K562 (cell line): Measurements from ENCODE around the gene OR2V2. TPM values are rescaled to one million over a fixed set of nuclear protein-coding genes. Genes with fewer than 3 reads are reported as not detected.

Source experiments
- CC2D1A ChIP-seq: fragments of 450-650 bp; IDR thresholded peaks from 2 replicates; pipeline ENCODE4 v1.6.1; 2017; ENCODE audit warnings: mild to moderate bottlenecking
- HMG20B ChIP-seq: fragments of 250-450 bp; sonication (Bioruptor Pico); IDR thresholded peaks from 2 replicates; pipeline ENCODE4 v1.5.0; 2021; ENCODE audit warnings: mild to moderate bottlenecking
- NFIC ChIP-seq: fragments of 450-650 bp; IDR thresholded peaks from 2 replicates; pipeline ENCODE4 v1.6.1; 2017; ENCODE audit warnings: mild to moderate bottlenecking, inconsistent platforms
- NFXL1 ChIP-seq: fragments of 450-650 bp; formaldehyde crosslinking; IDR thresholded peaks from 2 replicates; pipeline ENCODE4 v1.4.0; 2021; ENCODE audit warnings: mild to moderate bottlenecking
- NR3C1 ChIP-seq: sonication (generic); formaldehyde crosslinking; IDR thresholded peaks from 2 replicates; pipeline ENCODE4 v1.8.1; 2022; ENCODE audit warnings: missing genetic modification reagents
- POLR2AphosphoS5 ChIP-seq: IDR thresholded peaks from 2 replicates; pipeline ENCODE4 v1.6.1; 2011; ENCODE audit warnings: mild to moderate bottlenecking, low read depth, low read length, moderate library complexity; ENCODE audit not compliant: control insufficient read depth, insufficient read depth
- TEAD4 ChIP-seq, 2 experiments: sonication (generic) in 1 of 2; formaldehyde crosslinking in 1 of 2; IDR thresholded peaks; 2 replicates each; pipeline versions ENCODE4 v1.6.1 to v1.8.0; 2012 to 2022; ENCODE audit warnings: borderline replicate concordance in 1 of 2, inconsistent platforms in 1 of 2, low read length in 1 of 2, mild to moderate bottlenecking in 1 of 2, missing genetic modification reagents in 1 of 2
- ZNF12 ChIP-seq: sonication (generic); formaldehyde crosslinking; IDR thresholded peaks from 2 replicates; pipeline ENCODE4 v1.4.0; 2020; ENCODE audit warnings: mild to moderate bottlenecking, missing genetic modification reagents
- ZNF778 ChIP-seq: fragments of 450-650 bp; formaldehyde crosslinking; IDR thresholded peaks from 2 replicates; pipeline ENCODE4 v1.4.0; 2020; ENCODE audit warnings: mild to moderate bottlenecking, moderate library complexity
- polyA plus RNA-seq, 8 experiments: library from polyadenylated mRNA; depleted of rRNA in 4 of 8; stranded (reverse) in 5 of 8; unstranded in 3 of 8; fragments of >200 nt; fragmentation: Nextera tagmentation in 2 of 8; fragmentation: Illumina TruSeq in 1 of 8; extraction: Ambion mirVana in 2 of 8; extraction: Trizol in 1 of 8; gene quantifications; 2 replicates each; pipeline versions ENCODE4 v1.2.1 to v1.2.3, GENCODE V29; 2011 to 2014; ENCODE audit warnings: inconsistent platforms in 1 of 8, missing spikeins in 1 of 8
- total RNA-seq, 7 experiments: library from RNA; depleted of rRNA in 6 of 7; stranded (reverse); fragments of >200 nt in 6 of 7; fragmentation: Illumina TruSeq in 2 of 7; extraction: Trizol in 2 of 7; gene quantifications; 2 replicates each; pipeline versions ENCODE4 v1.2.1 to v1.2.3, GENCODE V29; 2011 to 2021; ENCODE audit warnings: low replicate concordance in 1 of 7
- TF ChIP-seq, protein P1 (sequence below), 2 experiments: IDR thresholded peaks; 2 replicates each; pipeline ENCODE4 v1.6.1; 2012; ENCODE audit warnings: improper control_type of control experiment in 2 of 2, low read depth in 2 of 2, low read length in 2 of 2, borderline replicate concordance in 1 of 2
- TF ChIP-seq, protein P2 (sequence below): fragments of 450-650 bp; formaldehyde crosslinking; IDR thresholded peaks from 2 replicates; pipeline ENCODE4 v1.4.0; 2020; ENCODE audit warnings: mild to moderate bottlenecking, moderate library complexity
- TF ChIP-seq, protein P3 (sequence below): fragments of 450-650 bp; IDR thresholded peaks from 2 replicates; pipeline ENCODE4 v1.6.1; 2016; ENCODE audit warnings: borderline replicate concordance
- TF ChIP-seq, protein P4 (sequence below), 2 experiments: fragments of 450-650 bp; conservative IDR thresholded peaks; 2 replicates each; pipeline ENCODE4 v1.6.1; 2017; ENCODE audit warnings: mild to moderate bottlenecking in 2 of 2, moderate library complexity in 2 of 2

The OR2V2 gene
- total and polyA plus RNA-seq, 9 of the 15 experiments (the other 6 are each of a cell fraction or from before 2014, with no cell fraction given) = 0.01 TPM; not detected in 8

DNA sequence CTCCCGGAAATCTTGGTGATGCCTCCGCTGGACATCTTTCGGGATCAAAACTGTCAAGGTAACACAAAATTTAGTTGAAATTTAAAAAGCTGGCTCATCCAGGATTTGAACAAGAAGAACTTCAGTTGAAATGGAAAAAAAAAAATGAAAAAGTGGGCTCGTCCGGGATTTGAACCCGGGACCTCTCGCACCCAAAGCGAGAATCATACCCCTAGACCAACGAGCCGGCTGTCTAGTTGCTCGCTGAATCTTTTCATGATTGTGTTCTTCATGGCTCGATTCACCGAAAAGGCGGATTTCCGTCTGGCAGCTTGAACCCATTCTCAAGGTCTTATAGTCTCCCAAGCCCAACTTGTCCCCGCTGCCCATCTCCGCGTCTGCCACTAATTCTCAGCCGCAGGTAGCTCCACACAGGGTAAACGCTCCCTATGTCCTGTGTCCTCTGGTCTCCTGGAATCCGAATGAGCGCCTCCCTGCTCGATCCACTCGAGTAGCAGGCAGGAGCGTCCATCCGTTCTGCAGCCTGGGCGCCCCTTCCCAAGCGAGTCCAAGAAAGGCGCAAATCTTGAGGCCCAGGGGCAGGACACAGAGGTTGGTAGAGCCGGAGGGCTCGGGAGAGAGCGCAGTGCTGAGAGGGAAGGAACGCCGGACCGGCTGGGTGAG lies 41.4 kb downstream of the OR2V2 start (continued):
- TF ChIP-seq, protein P1, sequence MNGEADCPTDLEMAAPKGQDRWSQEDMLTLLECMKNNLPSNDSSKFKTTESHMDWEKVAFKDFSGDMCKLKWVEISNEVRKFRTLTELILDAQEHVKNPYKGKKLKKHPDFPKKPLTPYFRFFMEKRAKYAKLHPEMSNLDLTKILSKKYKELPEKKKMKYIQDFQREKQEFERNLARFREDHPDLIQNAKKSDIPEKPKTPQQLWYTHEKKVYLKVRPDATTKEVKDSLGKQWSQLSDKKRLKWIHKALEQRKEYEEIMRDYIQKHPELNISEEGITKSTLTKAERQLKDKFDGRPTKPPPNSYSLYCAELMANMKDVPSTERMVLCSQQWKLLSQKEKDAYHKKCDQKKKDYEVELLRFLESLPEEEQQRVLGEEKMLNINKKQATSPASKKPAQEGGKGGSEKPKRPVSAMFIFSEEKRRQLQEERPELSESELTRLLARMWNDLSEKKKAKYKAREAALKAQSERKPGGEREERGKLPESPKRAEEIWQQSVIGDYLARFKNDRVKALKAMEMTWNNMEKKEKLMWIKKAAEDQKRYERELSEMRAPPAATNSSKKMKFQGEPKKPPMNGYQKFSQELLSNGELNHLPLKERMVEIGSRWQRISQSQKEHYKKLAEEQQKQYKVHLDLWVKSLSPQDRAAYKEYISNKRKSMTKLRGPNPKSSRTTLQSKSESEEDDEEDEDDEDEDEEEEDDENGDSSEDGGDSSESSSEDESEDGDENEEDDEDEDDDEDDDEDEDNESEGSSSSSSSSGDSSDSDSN (IDR thresholded peaks at IDR 0.05; ENCODE audit: borderline replicate concordance in 1 of 2, low read depth in 2 of 2, low read length in 2 of 2) = peak in 1 of 2 experiments; percentile 55; a peak in 1 of 4 replicates
- TF ChIP-seq POLR2AphosphoS5 (no peak), NR3C1 (CRISPR knock-in tag) (no peak), ZNF12 (CRISPR knock-in tag) (no peak), NFIC (peak; percentile 43; the same call in 1 of the 2 replicates), NFXL1 (CRISPR knock-in tag) (no peak), CC2D1A (no peak), HMG20B (no peak), TEAD4 (IDR thresholded peaks at IDR 0.05; ENCODE audit: low read length) (peak; percentile 72), TEAD4 (CRISPR knock-in tag; IDR thresholded peaks at IDR 0.05; ENCODE audit: borderline replicate concordance) (no peak), ZNF778 (CRISPR knock-in tag) (no peak)
- TF ChIP-seq, protein P2, sequence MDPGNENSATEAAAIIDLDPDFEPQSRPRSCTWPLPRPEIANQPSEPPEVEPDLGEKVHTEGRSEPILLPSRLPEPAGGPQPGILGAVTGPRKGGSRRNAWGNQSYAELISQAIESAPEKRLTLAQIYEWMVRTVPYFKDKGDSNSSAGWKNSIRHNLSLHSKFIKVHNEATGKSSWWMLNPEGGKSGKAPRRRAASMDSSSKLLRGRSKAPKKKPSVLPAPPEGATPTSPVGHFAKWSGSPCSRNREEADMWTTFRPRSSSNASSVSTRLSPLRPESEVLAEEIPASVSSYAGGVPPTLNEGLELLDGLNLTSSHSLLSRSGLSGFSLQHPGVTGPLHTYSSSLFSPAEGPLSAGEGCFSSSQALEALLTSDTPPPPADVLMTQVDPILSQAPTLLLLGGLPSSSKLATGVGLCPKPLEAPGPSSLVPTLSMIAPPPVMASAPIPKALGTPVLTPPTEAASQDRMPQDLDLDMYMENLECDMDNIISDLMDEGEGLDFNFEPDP = no peak
- TF ChIP-seq, protein P3, sequence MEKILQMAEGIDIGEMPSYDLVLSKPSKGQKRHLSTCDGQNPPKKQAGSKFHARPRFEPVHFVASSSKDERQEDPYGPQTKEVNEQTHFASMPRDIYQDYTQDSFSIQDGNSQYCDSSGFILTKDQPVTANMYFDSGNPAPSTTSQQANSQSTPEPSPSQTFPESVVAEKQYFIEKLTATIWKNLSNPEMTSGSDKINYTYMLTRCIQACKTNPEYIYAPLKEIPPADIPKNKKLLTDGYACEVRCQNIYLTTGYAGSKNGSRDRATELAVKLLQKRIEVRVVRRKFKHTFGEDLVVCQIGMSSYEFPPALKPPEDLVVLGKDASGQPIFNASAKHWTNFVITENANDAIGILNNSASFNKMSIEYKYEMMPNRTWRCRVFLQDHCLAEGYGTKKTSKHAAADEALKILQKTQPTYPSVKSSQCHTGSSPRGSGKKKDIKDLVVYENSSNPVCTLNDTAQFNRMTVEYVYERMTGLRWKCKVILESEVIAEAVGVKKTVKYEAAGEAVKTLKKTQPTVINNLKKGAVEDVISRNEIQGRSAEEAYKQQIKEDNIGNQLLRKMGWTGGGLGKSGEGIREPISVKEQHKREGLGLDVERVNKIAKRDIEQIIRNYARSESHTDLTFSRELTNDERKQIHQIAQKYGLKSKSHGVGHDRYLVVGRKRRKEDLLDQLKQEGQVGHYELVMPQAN = no peak
- TF ChIP-seq, protein P4, sequence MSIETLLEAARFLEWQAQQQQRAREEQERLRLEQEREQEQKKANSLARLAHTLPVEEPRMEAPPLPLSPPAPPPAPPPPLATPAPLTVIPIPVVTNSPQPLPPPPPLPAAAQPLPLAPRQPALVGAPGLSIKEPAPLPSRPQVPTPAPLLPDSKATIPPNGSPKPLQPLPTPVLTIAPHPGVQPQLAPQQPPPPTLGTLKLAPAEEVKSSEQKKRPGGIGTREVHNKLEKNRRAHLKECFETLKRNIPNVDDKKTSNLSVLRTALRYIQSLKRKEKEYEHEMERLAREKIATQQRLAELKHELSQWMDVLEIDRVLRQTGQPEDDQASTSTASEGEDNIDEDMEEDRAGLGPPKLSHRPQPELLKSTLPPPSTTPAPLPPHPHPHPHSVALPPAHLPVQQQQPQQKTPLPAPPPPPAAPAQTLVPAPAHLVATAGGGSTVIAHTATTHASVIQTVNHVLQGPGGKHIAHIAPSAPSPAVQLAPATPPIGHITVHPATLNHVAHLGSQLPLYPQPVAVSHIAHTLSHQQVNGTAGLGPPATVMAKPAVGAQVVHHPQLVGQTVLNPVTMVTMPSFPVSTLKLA (conservative IDR thresholded peaks at IDR 0.05) = no peak
